BLaER1 treated with 17β-estradiol and CSF1 and Interleukin-3, amounts not matched to agents 10 nM and 100 nM (cell line): ENCODE data around the gene LRRC49.

Source experiments
- H3K27ac ChIP-seq, 11 experiments: shearing (Covaris generic); formaldehyde crosslinking; 2 replicates each; pipeline ENCODE4 v1.8.1; 2022
- H3K27me3 ChIP-seq, 11 experiments: shearing (Covaris generic); formaldehyde crosslinking; 2 replicates each; pipeline ENCODE4 v1.8.1; 2022
- H3K36me3 ChIP-seq, 11 experiments: shearing (Covaris generic); formaldehyde crosslinking; 2 replicates each; pipeline ENCODE4 v1.8.1; 2022
- H3K4me1 ChIP-seq, 10 experiments: shearing (Covaris generic); formaldehyde crosslinking; 2 replicates each; pipeline ENCODE4 v1.8.1; 2022
- H3K4me2 ChIP-seq, 11 experiments: shearing (Covaris generic); formaldehyde crosslinking; 2 replicates each; pipeline ENCODE4 v1.8.1; 2022
- H3K4me3 ChIP-seq, 10 experiments: shearing (Covaris generic); formaldehyde crosslinking; 2 replicates each; pipeline ENCODE4 v1.8.1; 2022
- H3K9ac ChIP-seq, 11 experiments: shearing (Covaris generic); formaldehyde crosslinking; 2 replicates each; pipeline ENCODE4 v1.8.1; 2022
- H3K9me3 ChIP-seq, 11 experiments: shearing (Covaris generic); formaldehyde crosslinking; replicated peaks in 1 of 11; 2 replicates each; pipeline ENCODE4 v1.8.1; 2022
- H4K20me1 ChIP-seq, 11 experiments: shearing (Covaris generic); formaldehyde crosslinking; 2 replicates each; pipeline ENCODE4 v1.8.1; 2022
- Cebpa-rat ChIP-seq, 11 experiments: shearing (Covaris generic); IDR thresholded peaks; 2 replicates each; pipeline ENCODE4 v1.8.1; 2022

Gene LRRC49

GRCh38 chr15:70956201-70956995 is 63.8 kb downstream of the LRRC49 start:
- Histone ChIP-seq H3K4me3 (no peak overlapping the region), H3K27ac (no peak overlapping the region), H3K9me3 (peaks cover 0 to 8% (median 4%) of the 10 kb centered on the region in 11 experiments; a peak in 11 of 22 replicates), H3K4me1 (no peaks in the 10 kb centered on the region), H4K20me1 (no peaks in the 10 kb centered on the region), H3K27me3 (no peaks in the 10 kb centered on the region), H3K4me2 (no peak overlapping the region), H3K9ac (no peak overlapping the region), H3K36me3 (no peaks in the 10 kb centered on the region)
- TF ChIP-seq Cebpa-rat (IDR thresholded peaks at IDR 0.05) = no peak

GRCh38 chr15:70962084-70962483 is 69.5 kb downstream of the LRRC49 start:
- no peaks in the 10 kb centered on the region for H3K4me1 ChIP-seq
- H3K9me3 ChIP-seq = peaks cover 0 to 5% (median 0%) of the 10 kb centered on the region in 11 experiments; a peak in 4 of 22 replicates
- TF ChIP-seq Cebpa-rat (IDR thresholded peaks at IDR 0.05) = no peak
- H3K4me2 ChIP-seq = no peak overlapping the region
- no peaks in the 10 kb centered on the region for H4K20me1 ChIP-seq
- H3K36me3 ChIP-seq = no peaks in the 10 kb centered on the region
- no peak overlapping the region for H3K27ac ChIP-seq
- no peak overlapping the region for H3K4me3 ChIP-seq
- H3K9ac ChIP-seq = no peak overlapping the region
- no peaks in the 10 kb centered on the region for H3K27me3 ChIP-seq

- H3K27ac ChIP-seq = no peak overlapping the region
- H3K4me3 ChIP-seq = no peak overlapping the region
- no peak for TF ChIP-seq Cebpa-rat (IDR thresholded peaks at IDR 0.05)
- no peaks in the 10 kb centered on the region for H3K27me3 ChIP-seq
- H4K20me1 ChIP-seq = no peaks in the 10 kb centered on the region
- no peaks in the 10 kb centered on the region for H3K36me3 ChIP-seq
- H3K4me2 ChIP-seq = no peak overlapping the region
- H3K9ac ChIP-seq = no peak overlapping the region
- H3K4me1 ChIP-seq = no peaks in the 10 kb centered on the region
- peaks cover 0 to 5% (median 0%) of the 10 kb centered on the region in 11 experiments; a peak in 4 of 22 replicates for H3K9me3 ChIP-seq
Measured at GRCh38 chr15:70963199-70963598, 70.6 kb downstream of the LRRC49 start.

GRCh38 chr15:70964058-70964457 is 71.4 kb downstream of the LRRC49 start:
- no peak for TF ChIP-seq Cebpa-rat (IDR thresholded peaks at IDR 0.05)
- Histone ChIP-seq H3K27ac (no peak overlapping the region), H3K9me3 (peaks cover 0 to 5% (median 0%) of the 10 kb centered on the region in 11 experiments; a peak in 4 of 22 replicates), H3K36me3 (no peaks in the 10 kb centered on the region), H3K9ac (no peak overlapping the region), H3K4me3 (no peak overlapping the region), H4K20me1 (no peaks in the 10 kb centered on the region), H3K4me1 (no peaks in the 10 kb centered on the region), H3K27me3 (no peaks in the 10 kb centered on the region), H3K4me2 (no peak overlapping the region)

- no peaks in the 10 kb centered on the region for H3K27me3 ChIP-seq
- H3K27ac ChIP-seq = no peak overlapping the region
- no peaks in the 10 kb centered on the region for H3K4me1 ChIP-seq
- no peak overlapping the region for H3K4me3 ChIP-seq
- no peak for TF ChIP-seq Cebpa-rat (IDR thresholded peaks at IDR 0.05)
- no peaks in the 10 kb centered on the region for H4K20me1 ChIP-seq
- H3K36me3 ChIP-seq = no peaks in the 10 kb centered on the region
- H3K9ac ChIP-seq = no peak overlapping the region
- peaks cover 0 to 5% (median 0%) of the 10 kb centered on the region in 11 experiments; a peak in 4 of 22 replicates for H3K9me3 ChIP-seq
- no peak overlapping the region for H3K4me2 ChIP-seq
Measured at GRCh38 chr15:70964686-70965085, 72.1 kb downstream of the LRRC49 start.

- H4K20me1 ChIP-seq = no peaks in the 10 kb centered on the region
- no peaks in the 10 kb centered on the region for H3K4me1 ChIP-seq
- no peak overlapping the region for H3K27ac ChIP-seq
- H3K4me2 ChIP-seq = no peak overlapping the region
- H3K9me3 ChIP-seq = no peaks in the 10 kb centered on the region
- no peaks in the 10 kb centered on the region for H3K27me3 ChIP-seq
- H3K36me3 ChIP-seq = no peaks in the 10 kb centered on the region
- no peak overlapping the region for H3K9ac ChIP-seq
- no peak overlapping the region for H3K4me3 ChIP-seq
- TF ChIP-seq Cebpa-rat (IDR thresholded peaks at IDR 0.05) = no peak
Measured at GRCh38 chr15:70967646-70968045, 75.0 kb downstream of the LRRC49 start.

GRCh38 chr15:70974004-70974832 is 81.6 kb downstream of the LRRC49 start:
- Histone ChIP-seq H3K27me3 (no peaks in the 10 kb centered on the region), H4K20me1 (no peaks in the 10 kb centered on the region), H3K4me2 (no peak overlapping the region), H3K4me3 (no peak overlapping the region), H3K9ac (no peak overlapping the region), H3K36me3 (no peaks in the 10 kb centered on the region), H3K9me3 (peaks cover 0 to 6% (median 0%) of the 10 kb centered on the region in 11 experiments; a peak in 3 of 22 replicates), H3K27ac (no peak overlapping the region), H3K4me1 (peaks cover 0 to 7% (median 0%) of the 10 kb centered on the region in 10 experiments; a peak in 2 of 20 replicates)
- TF ChIP-seq Cebpa-rat (IDR thresholded peaks at IDR 0.05) = no peak

GRCh38 chr15:70976851-70977250 is 84.2 kb downstream of the LRRC49 start:
- no peak overlapping the region for H3K9ac ChIP-seq
- H3K27ac ChIP-seq = no peak overlapping the region
- no peaks in the 10 kb centered on the region for H4K20me1 ChIP-seq
- TF ChIP-seq Cebpa-rat (IDR thresholded peaks at IDR 0.05) = no peak
- peaks cover 0 to 6% (median 0%) of the 10 kb centered on the region in 11 experiments; a peak in 3 of 22 replicates for H3K9me3 ChIP-seq
- peaks cover 0 to 7% (median 0%) of the 10 kb centered on the region in 10 experiments; a peak in 2 of 20 replicates for H3K4me1 ChIP-seq
- H3K36me3 ChIP-seq = no peaks in the 10 kb centered on the region
- no peak overlapping the region for H3K4me2 ChIP-seq
- H3K27me3 ChIP-seq = no peaks in the 10 kb centered on the region
- H3K4me3 ChIP-seq = no peak overlapping the region

GRCh38 chr15:70995383-70995970 is 102.9 kb downstream of the LRRC49 start:
- H3K27me3 ChIP-seq = no peaks in the 10 kb centered on the region
- H3K27ac ChIP-seq = no peak overlapping the region
- no peak overlapping the region for H3K4me3 ChIP-seq
- peaks cover 10 to 25% (median 15%) of the 10 kb centered on the region in 11 experiments; a peak in 21 of 22 replicates for H3K9me3 ChIP-seq
- H4K20me1 ChIP-seq = no peaks in the 10 kb centered on the region
- no peaks in the 10 kb centered on the region for H3K36me3 ChIP-seq
- TF ChIP-seq Cebpa-rat (IDR thresholded peaks at IDR 0.05) = no peak
- no peaks in the 10 kb centered on the region for H3K4me1 ChIP-seq
- H3K9ac ChIP-seq = no peak overlapping the region
- H3K4me2 ChIP-seq = no peak overlapping the region
